HL-60 (cell line): ENCODE data around the gene TMEM134.
A peak's percentile ranks its signal among the peaks of the same experiment; 100 is the strongest.

Source experiments
- GABPA ChIP-seq: IDR thresholded peaks from 2 replicates; pipeline ENCODE4 v1.6.1; 2012; ENCODE audit warnings: low read depth
- POLR2AphosphoS5 ChIP-seq: IDR thresholded peaks from 2 replicates; pipeline ENCODE4 v1.6.1; 2012; ENCODE audit warnings: low read depth
- TF ChIP-seq, protein P1 (sequence below): IDR thresholded peaks from one replicate; pipeline ENCODE4 v1.5.1; 2011; ENCODE audit warnings: low read length, control low read depth, inconsistent platforms; ENCODE audit not compliant: insufficient read depth
- TF ChIP-seq, protein P2 (sequence below): IDR thresholded peaks from 2 replicates; pipeline ENCODE4 v1.6.1; 2012; ENCODE audit warnings: low read depth; ENCODE audit not compliant: insufficient replicate concordance

DNA sequence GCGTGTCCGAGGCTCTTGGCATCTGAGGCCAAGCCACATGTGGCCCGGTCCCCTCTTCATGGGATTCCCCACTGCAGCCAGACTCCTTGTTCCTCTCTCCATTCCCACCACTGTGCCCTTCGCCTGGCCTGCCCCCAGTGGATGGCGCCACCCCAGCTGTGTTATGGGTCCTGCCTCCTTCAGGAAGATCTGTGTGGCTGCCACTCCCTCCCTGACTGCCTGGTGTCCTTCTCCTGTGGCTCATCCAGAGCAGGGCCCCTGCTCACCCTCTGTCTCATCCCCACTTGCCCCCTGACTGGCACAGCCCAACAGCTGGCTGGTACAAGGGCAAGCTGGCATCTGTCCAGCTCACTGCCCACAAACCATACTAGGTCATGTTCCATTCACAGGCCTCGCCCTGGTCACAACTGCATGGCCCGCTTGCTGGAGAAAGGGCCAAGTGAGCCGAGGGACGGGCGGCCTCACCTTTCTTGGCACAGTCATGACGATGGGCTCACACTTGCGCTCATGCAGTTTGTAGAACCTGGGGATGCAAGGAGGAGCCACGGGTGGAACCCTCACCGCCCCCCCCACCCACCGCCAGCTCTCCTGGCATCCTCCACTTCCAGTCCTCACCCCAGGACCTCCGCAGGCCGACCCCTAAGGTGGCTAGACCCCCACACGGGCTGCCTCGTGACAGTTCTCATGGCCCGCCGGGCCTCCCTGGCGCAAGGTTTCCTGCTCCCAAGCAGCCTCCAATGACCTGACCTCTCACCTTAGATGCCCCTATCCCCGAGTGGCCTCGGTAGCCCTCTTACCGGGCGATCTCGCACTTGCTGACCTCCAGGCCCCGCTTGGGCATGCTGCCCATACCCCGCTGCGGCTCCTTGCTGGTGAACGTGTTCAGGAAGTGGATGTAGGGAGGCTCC lies 29.5 kb downstream of the TMEM134 start:
- TF ChIP-seq POLR2AphosphoS5 (peak; percentile 47; the same call in 1 of the 2 replicates), GABPA (no peak)
- TF ChIP-seq, protein P1, sequence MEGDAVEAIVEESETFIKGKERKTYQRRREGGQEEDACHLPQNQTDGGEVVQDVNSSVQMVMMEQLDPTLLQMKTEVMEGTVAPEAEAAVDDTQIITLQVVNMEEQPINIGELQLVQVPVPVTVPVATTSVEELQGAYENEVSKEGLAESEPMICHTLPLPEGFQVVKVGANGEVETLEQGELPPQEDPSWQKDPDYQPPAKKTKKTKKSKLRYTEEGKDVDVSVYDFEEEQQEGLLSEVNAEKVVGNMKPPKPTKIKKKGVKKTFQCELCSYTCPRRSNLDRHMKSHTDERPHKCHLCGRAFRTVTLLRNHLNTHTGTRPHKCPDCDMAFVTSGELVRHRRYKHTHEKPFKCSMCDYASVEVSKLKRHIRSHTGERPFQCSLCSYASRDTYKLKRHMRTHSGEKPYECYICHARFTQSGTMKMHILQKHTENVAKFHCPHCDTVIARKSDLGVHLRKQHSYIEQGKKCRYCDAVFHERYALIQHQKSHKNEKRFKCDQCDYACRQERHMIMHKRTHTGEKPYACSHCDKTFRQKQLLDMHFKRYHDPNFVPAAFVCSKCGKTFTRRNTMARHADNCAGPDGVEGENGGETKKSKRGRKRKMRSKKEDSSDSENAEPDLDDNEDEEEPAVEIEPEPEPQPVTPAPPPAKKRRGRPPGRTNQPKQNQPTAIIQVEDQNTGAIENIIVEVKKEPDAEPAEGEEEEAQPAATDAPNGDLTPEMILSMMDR = peak; percentile 11
- TF ChIP-seq, protein P2, sequence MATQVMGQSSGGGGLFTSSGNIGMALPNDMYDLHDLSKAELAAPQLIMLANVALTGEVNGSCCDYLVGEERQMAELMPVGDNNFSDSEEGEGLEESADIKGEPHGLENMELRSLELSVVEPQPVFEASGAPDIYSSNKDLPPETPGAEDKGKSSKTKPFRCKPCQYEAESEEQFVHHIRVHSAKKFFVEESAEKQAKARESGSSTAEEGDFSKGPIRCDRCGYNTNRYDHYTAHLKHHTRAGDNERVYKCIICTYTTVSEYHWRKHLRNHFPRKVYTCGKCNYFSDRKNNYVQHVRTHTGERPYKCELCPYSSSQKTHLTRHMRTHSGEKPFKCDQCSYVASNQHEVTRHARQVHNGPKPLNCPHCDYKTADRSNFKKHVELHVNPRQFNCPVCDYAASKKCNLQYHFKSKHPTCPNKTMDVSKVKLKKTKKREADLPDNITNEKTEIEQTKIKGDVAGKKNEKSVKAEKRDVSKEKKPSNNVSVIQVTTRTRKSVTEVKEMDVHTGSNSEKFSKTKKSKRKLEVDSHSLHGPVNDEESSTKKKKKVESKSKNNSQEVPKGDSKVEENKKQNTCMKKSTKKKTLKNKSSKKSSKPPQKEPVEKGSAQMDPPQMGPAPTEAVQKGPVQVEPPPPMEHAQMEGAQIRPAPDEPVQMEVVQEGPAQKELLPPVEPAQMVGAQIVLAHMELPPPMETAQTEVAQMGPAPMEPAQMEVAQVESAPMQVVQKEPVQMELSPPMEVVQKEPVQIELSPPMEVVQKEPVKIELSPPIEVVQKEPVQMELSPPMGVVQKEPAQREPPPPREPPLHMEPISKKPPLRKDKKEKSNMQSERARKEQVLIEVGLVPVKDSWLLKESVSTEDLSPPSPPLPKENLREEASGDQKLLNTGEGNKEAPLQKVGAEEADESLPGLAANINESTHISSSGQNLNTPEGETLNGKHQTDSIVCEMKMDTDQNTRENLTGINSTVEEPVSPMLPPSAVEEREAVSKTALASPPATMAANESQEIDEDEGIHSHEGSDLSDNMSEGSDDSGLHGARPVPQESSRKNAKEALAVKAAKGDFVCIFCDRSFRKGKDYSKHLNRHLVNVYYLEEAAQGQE = no peak
